Measurements from ENCODE around the gene RTL10. TPM values are rescaled to one million over a fixed set of nuclear protein-coding genes. Genes with fewer than 3 reads are reported as not detected.
"Not testable (repeated sequence)": the region's sequence is repeated elsewhere in the genome, so short reads cannot be mapped to it uniquely, and the experiment has no call there.

Gene RTL10
- polyA plus RNA-seq, 1 donor from 2014 or later, result 11.7 TPM

GRCh38 chr22:19884954-19885751, 30.5 kb upstream of the RTL10 start:
- Histone ChIP-seq H3K9me3 (ENCODE audit: low read length) (no peaks in the 10 kb centered on the region), H3K4me3 (ENCODE audit: low read length) (no peak overlapping the region), H3K9ac (ENCODE audit: low read length) (no peak overlapping the region), H4K20me1 (ENCODE audit: insufficient read depth) (no peaks in the 10 kb centered on the region), H3K27me3 (ENCODE audit: insufficient read depth, low read depth, low read length) (no peaks in the 10 kb centered on the region), H3K9me2 (ENCODE audit: insufficient read depth, low read length) (no peaks in the 10 kb centered on the region), H2AFZ (ENCODE audit: low read depth, low read length) (no peak overlapping the region), H3K36me3 (ENCODE audit: insufficient read depth, low read length) (no peaks in the 10 kb centered on the region), H3K79me2 (replicated peaks; ENCODE audit: insufficient read depth, low read length) (no peaks in the 10 kb centered on the region), H3K4me2 (ENCODE audit: low read length) (no peak overlapping the region), H3F3A (ENCODE audit: insufficient read depth, low read length, poor library complexity, severe bottlenecking) (no peaks in the 10 kb centered on the region), H3K27ac (ENCODE audit: low read length) (no peak overlapping the region)
- TF ChIP-seq EP300 (conservative IDR thresholded peaks at IDR 0.05; ENCODE audit: poor library complexity, severe bottlenecking) (no peak), SMC3 (conservative IDR thresholded peaks at IDR 0.05; ENCODE audit: poor library complexity) (no peak), REST (IDR thresholded peaks at IDR 0.05; ENCODE audit: borderline replicate concordance) (no peak), POLR2AphosphoS5 (IDR thresholded peaks at IDR 0.05) (no peak)

- Histone ChIP-seq H3K27me3 (ENCODE audit: insufficient read depth, low read depth, low read length) (no peaks in the 10 kb centered on the region), H3K4me3 (ENCODE audit: low read length) (no peak overlapping the region), H3K9me3 (ENCODE audit: low read length) (no peaks in the 10 kb centered on the region), H3K79me2 (replicated peaks; ENCODE audit: insufficient read depth, low read length) (no peaks in the 10 kb centered on the region), H3K4me2 (ENCODE audit: low read length) (no peak overlapping the region), H3K27ac (ENCODE audit: low read length) (no peak overlapping the region), H3F3A (ENCODE audit: insufficient read depth, low read length, poor library complexity, severe bottlenecking) (no peaks in the 10 kb centered on the region), H4K20me1 (ENCODE audit: insufficient read depth) (no peaks in the 10 kb centered on the region), H3K9me2 (ENCODE audit: insufficient read depth, low read length) (no peaks in the 10 kb centered on the region), H3K9ac (ENCODE audit: low read length) (no peak overlapping the region), H3K36me3 (ENCODE audit: insufficient read depth, low read length) (no peaks in the 10 kb centered on the region), H2AFZ (ENCODE audit: low read depth, low read length) (no peak overlapping the region)
- no peak for TF ChIP-seq EZH2 (IDR thresholded peaks at IDR 0.05; ENCODE audit: borderline replicate concordance, insufficient read depth, low read length, poor library complexity, severe bottlenecking)
- TF ChIP-seq EP300 (conservative IDR thresholded peaks at IDR 0.05; ENCODE audit: poor library complexity, severe bottlenecking), result no peak
- TF ChIP-seq REST (IDR thresholded peaks at IDR 0.05; ENCODE audit: borderline replicate concordance), result no peak
- TF ChIP-seq CTCF (IDR thresholded peaks at IDR 0.05; ENCODE audit: poor library complexity, severe bottlenecking), result no peak
- TF ChIP-seq MXI1 (conservative IDR thresholded peaks at IDR 0.05; ENCODE audit: poor library complexity, severe bottlenecking), result no peak
- TF ChIP-seq POLR2AphosphoS5 (IDR thresholded peaks at IDR 0.05), result no peak
- TF ChIP-seq RAD21 (conservative IDR thresholded peaks at IDR 0.05), result no peak
- TF ChIP-seq SMC3 (conservative IDR thresholded peaks at IDR 0.05; ENCODE audit: poor library complexity), result no peak
- no peak for TF ChIP-seq TAF1 (IDR thresholded peaks at IDR 0.05; ENCODE audit: low read depth)
Measured at GRCh38 chr22:19884161-19884953, 29.7 kb upstream of the RTL10 start.

GRCh38 chr22:19883446-19883845, 28.8 kb upstream of the RTL10 start:
- H3K27ac ChIP-seq (ENCODE audit: low read length); H2AFZ ChIP-seq (ENCODE audit: low read depth, low read length); H3K9me3 ChIP-seq (ENCODE audit: low read length); H3K79me2 ChIP-seq (replicated peaks; ENCODE audit: insufficient read depth, low read length); H4K20me1 ChIP-seq (ENCODE audit: insufficient read depth); H3K9ac ChIP-seq (ENCODE audit: low read length); H3K27me3 ChIP-seq (ENCODE audit: insufficient read depth, low read depth, low read length); H3K4me3 ChIP-seq (ENCODE audit: low read length); H3F3A ChIP-seq (ENCODE audit: insufficient read depth, low read length, poor library complexity, severe bottlenecking); H3K9me2 ChIP-seq (ENCODE audit: insufficient read depth, low read length); H3K36me3 ChIP-seq (ENCODE audit: insufficient read depth, low read length); H3K4me2 ChIP-seq (ENCODE audit: low read length): not testable (repeated sequence)
